HG03066 (cell line): ENCODE data around the gene EMCN.
"Not testable (repeated sequence)": the region's sequence is repeated elsewhere in the genome, so short reads cannot be mapped to it uniquely, and the experiment has no call there.

Source experiments
- ATAC-seq: cut with Tn5 transposase; IDR thresholded peaks from one replicate; pipeline ENCODE4 v1.9.1; 2021; ENCODE audit warnings: low read depth; ENCODE audit not compliant: unreplicated experiment

EMCN gene

GRCh38 chr4:100517864-100518341 is at the start of gene EMCN:
TSS of gene EMCN (minus strand) at chr4:100518022. CDS start at chr4:100517914, 108 bp downstream.
- no peak for ATAC-seq

GRCh38 chr4:100566396-100566795 is 48.6 kb upstream of the EMCN start:
- no peak for ATAC-seq

GRCh38 chr4:100557306-100557705 is 39.5 kb upstream of the EMCN start:
- ATAC-seq = no peak

- ATAC-seq = no peak
Observed at GRCh38 chr4:100555611-100556337, 38.0 kb upstream of the EMCN start.

- no peak for ATAC-seq
Observed at GRCh38 chr4:100548200-100548560, 30.4 kb upstream of the EMCN start.

- no peak for ATAC-seq
Observed at GRCh38 chr4:100547541-100548199, 29.8 kb upstream of the EMCN start.

GRCh38 chr4:100545427-100545826 is 27.6 kb upstream of the EMCN start:
- ATAC-seq = no peak

GRCh38 chr4:100540131-100540530 is 22.3 kb upstream of the EMCN start:
- ATAC-seq = no peak

- no peak for ATAC-seq
Observed at GRCh38 chr4:100539706-100540105, 21.9 kb upstream of the EMCN start.

- ATAC-seq = no peak
Observed at GRCh38 chr4:100533741-100534140, 15.9 kb upstream of the EMCN start.

- ATAC-seq = not testable (repeated sequence)
Observed at GRCh38 chr4:100530161-100530560, 12.3 kb upstream of the EMCN start.

- ATAC-seq = no peak
Observed at GRCh38 chr4:100525686-100526085, 7.9 kb upstream of the EMCN start.

- no peak for ATAC-seq
Observed at GRCh38 chr4:100519205-100519604, 1.4 kb upstream of the EMCN start.

GRCh38 chr4:100516225-100516624 is 1.6 kb downstream of the EMCN start:
- no peak for ATAC-seq

GRCh38 chr4:100511896-100512295 is 5.9 kb downstream of the EMCN start:
- no peak for ATAC-seq

- ATAC-seq = no peak
Observed at GRCh38 chr4:100510551-100510950, 7.3 kb downstream of the EMCN start.

- ATAC-seq = no peak
Observed at GRCh38 chr4:100509386-100509785, 8.4 kb downstream of the EMCN start.

GRCh38 chr4:100508691-100509090 is 9.1 kb downstream of the EMCN start:
- ATAC-seq = no peak

GRCh38 chr4:100504086-100504874 is 13.5 kb downstream of the EMCN start:
- ATAC-seq = no peak

- no peak for ATAC-seq
Observed at GRCh38 chr4:100497791-100498190, 20.0 kb downstream of the EMCN start.

GRCh38 chr4:100495074-100495473 is 22.7 kb downstream of the EMCN start:
- ATAC-seq = no peak
